Common myeloid progenitor, CD34-positive (primary cell): ENCODE results near the gene TBC1D8.

Experiments used
- CTCF ChIA-PET: fragments of 350-600 bp; sonication (Branson Sonifier 250); formaldehyde crosslinking; loops from one replicate; lab custom pipeline; 2021; ENCODE audit warnings: antibody characterized with exemption; lab: Charles Lee
- POLR2A ChIA-PET: fragments of 350-600 bp; sonication (Branson Sonifier 250); formaldehyde crosslinking; loops from one replicate; lab custom pipeline; 2021; ENCODE audit warnings: antibody characterized with exemption; lab: Charles Lee
- DNase-seq, 3 donors: peaks; one replicate each; pipeline versions ENCODE4 v3.0.0 to v3.0.0-alpha.2; 2013
- H3K27ac ChIP-seq, 2 experiments: 1 replicate in 1 of 2; 2 replicates in 1 of 2; pipeline ENCODE4 v1.7.0; 2013; ENCODE audit warnings: inconsistent platforms in 2 of 2, low read length in 2 of 2, mild to moderate bottlenecking in 2 of 2, low read depth in 1 of 2, moderate library complexity in 1 of 2; ENCODE audit not compliant: severe bottlenecking in 2 of 2, insufficient read depth in 1 of 2, poor library complexity in 1 of 2
- H3K27me3 ChIP-seq, 5 experiments: replicated peaks in 2 of 5; 1 replicate in 3 of 5; 2 replicates in 2 of 5; pipeline versions ENCODE4 v1.6.1 to v1.7.0; 2013; ENCODE audit warnings: low read length in 4 of 5, mild to moderate bottlenecking in 2 of 5, moderate library complexity in 2 of 5, inconsistent platforms in 1 of 5; ENCODE audit not compliant: insufficient read depth in 5 of 5, control insufficient read depth in 4 of 5
- H3K36me3 ChIP-seq, 4 experiments: 1 replicate in 2 of 4; 2 replicates in 2 of 4; pipeline versions ENCODE4 v1.6.1 to v1.7.0; 2013; ENCODE audit warnings: low read length in 3 of 4, control low read depth in 1 of 4, mild to moderate bottlenecking in 1 of 4; ENCODE audit not compliant: control insufficient read depth in 4 of 4, insufficient read depth in 4 of 4
- H3K4me1 ChIP-seq, 4 experiments: 1 replicate in 3 of 4; 2 replicates in 1 of 4; pipeline versions ENCODE4 v1.6.1 to v1.7.1; 2013; ENCODE audit warnings: low read length in 3 of 4, mild to moderate bottlenecking in 3 of 4, control low read depth in 1 of 4, inconsistent platforms in 1 of 4, moderate library complexity in 1 of 4; ENCODE audit not compliant: control insufficient read depth in 4 of 4, insufficient read depth in 4 of 4; ENCODE audit errors: control extremely low read depth in 1 of 4
- H3K4me3 ChIP-seq, 7 experiments: 1 replicate in 4 of 7; 2 replicates in 3 of 7; pipeline versions ENCODE4 v1.5.1 to v1.7.0; 2013; ENCODE audit warnings: mild to moderate bottlenecking in 7 of 7, low read length in 6 of 7, moderate library complexity in 6 of 7, inconsistent platforms in 2 of 7, low read depth in 2 of 7, control low read depth in 1 of 7; ENCODE audit not compliant: insufficient read depth in 4 of 7, control insufficient read depth in 1 of 7; ENCODE audit errors: extremely low read depth in 1 of 7
- H3K9me3 ChIP-seq, 5 experiments: 1 replicate in 4 of 5; 2 replicates in 1 of 5; pipeline versions ENCODE4 v1.6.1 to v1.7.1; 2013; ENCODE audit warnings: low read length in 4 of 5, mild to moderate bottlenecking in 2 of 5, inconsistent platforms in 1 of 5, low read depth in 1 of 5, moderate library complexity in 1 of 5; ENCODE audit not compliant: control insufficient read depth in 4 of 5, insufficient read depth in 2 of 5; ENCODE audit errors: control extremely low read depth in 1 of 5
- WGBS: methylation state at CpG from one replicate; pipeline ENCODE4 v1.1.5; 2013; ENCODE audit not compliant: insufficient coverage; 5-methylcytosine and 5-hydroxymethylcytosine counted together

The TBC1D8 gene

DNA sequence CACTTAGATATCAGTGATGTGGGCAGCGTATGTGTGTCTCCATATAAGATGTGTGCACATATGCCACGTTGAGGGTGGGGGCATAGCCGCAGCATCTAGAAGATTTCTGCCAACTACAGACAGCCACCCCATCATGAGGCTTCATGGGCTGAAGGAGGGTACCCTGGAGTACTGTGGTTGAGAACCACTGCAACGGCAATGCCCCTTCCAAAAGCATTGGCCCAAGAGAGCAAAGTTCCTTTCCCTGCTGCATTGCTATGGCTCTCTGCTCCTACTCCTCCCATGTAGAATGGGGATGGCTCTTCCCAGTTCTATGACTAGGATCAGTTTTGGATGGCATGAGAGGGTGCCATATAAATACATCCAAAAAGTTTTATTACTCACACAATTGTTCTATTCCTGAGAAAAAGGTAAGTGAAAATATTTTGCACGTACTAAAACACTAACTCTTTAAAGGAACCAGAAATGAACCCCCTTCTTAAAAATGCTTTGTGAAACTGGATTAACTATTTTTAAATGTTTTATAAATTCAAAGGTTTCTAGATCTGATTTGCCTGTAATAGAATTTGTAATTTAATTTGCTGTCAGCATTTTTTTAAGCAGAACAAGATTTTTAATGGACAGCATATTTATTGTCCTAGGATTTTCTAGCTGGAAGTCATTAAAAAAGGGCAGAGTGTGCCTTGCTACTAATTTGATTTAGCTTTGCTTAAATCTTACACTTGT lies 153.5 kb downstream of the TBC1D8 start:
- H3K4me3 ChIP-seq = no peak overlapping the region
- peaks cover 0 to 2% (median 0%) of the 10 kb centered on the region in 5 experiments for H3K27me3 ChIP-seq
- ChIA-PET POLR2A (no interaction called here), CTCF (no interaction called here)
- WGBS = 100% methylated on average over 3 of the region's 5 CpGs
- no peak overlapping the region for H3K27ac ChIP-seq
- H3K9me3 ChIP-seq = no peaks in the 10 kb centered on the region
- H3K36me3 ChIP-seq = no peaks in the 10 kb centered on the region
- H3K4me1 ChIP-seq = peaks cover 0 to 7% (median 5%) of the 10 kb centered on the region in 4 experiments
- no peak for DNase-seq

DNA sequence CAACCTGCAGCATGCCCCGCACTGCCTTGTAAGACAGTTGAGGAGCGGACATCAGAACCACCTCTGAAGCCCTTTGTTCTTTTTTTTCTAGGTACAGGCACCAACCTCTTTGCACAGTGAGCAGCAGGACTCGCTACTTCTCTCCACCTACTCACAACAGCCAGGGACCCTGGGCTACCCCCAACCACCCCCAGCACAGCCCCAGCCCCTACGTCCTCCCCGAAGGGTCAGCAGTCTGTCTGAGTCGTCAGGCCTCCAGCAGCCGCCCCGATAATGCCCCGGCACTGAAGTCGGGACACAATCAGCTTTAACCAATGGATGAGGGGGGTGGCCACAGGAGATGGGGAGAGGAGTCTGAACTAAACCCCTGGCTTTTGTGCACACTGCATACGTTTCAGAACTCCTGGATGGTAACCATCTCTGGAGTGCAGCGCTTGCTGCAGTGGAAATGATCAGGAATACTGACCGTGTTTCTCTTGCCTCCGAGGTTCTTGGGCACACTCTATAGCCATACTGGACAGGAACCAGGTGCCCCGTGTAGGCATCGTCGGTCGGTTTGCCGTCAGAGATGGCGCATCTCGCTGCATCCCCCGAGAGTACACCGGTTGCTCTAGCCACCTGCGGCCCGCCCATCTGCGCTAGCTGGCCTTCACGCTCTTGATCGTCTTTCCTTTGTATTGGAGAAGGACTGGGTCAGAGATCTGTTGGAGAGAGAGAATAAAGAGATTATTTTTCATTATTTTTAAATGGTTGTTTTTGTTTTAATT lies 155.7 kb downstream of the TBC1D8 start:
- Histone ChIP-seq H3K27ac (no peak overlapping the region), H3K27me3 (peaks cover 0 to 2% (median 0%) of the 10 kb centered on the region in 5 experiments), H3K36me3 (no peaks in the 10 kb centered on the region), H3K9me3 (no peaks in the 10 kb centered on the region), H3K4me1 (no peaks in the 10 kb centered on the region), H3K4me3 (no peak overlapping the region)
- 98% methylated on average over 18 of the region's 28 CpGs for WGBS
- POLR2A ChIA-PET = no interaction called here
- CTCF ChIA-PET = no interaction called here
- no peak for DNase-seq

GRCh38 chr2:100993294-100993693 lies 157.9 kb downstream of the TBC1D8 start:
- no peaks in the 10 kb centered on the region for H3K4me1 ChIP-seq
- no peaks in the 10 kb centered on the region for H3K27me3 ChIP-seq
- H3K9me3 ChIP-seq = no peaks in the 10 kb centered on the region
- CTCF ChIA-PET = no interaction called here
- DNase-seq = no peak
- 90% methylated on average over 13 of the region's 17 CpGs for WGBS
- no peak overlapping the region for H3K27ac ChIP-seq
- H3K36me3 ChIP-seq = no peaks in the 10 kb centered on the region
- POLR2A ChIA-PET = no interaction called here
- H3K4me3 ChIP-seq = no peak overlapping the region

DNA sequence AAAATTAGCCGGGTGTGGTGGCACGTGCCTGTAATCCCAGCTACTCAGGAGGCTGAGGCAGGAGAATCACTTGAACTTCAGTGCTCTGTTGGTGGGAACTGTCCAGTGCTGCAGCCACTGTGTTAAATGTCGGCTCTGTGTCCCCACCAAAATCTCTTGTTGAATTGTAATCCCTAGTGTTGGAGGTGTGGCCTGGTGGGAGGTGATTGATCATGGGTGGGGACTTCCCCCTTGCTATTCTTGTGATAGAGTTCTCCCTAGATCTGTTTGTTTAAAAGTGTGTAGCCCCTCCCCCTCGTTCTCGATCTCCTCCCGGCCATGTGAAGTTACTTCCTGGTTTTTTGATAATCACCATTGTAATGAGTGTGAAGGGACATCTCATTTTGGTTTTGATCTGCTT lies 158.9 kb downstream of the TBC1D8 start:
- no peaks in the 10 kb centered on the region for H3K4me1 ChIP-seq
- POLR2A ChIA-PET = no interaction called here
- 90% methylated on average over 5 of the region's 6 CpGs for WGBS
- no peaks in the 10 kb centered on the region for H3K27me3 ChIP-seq
- no peaks in the 10 kb centered on the region for H3K9me3 ChIP-seq
- CTCF ChIA-PET = no interaction called here
- no peak overlapping the region for H3K4me3 ChIP-seq
- peak in 1 of 3 donors; percentile 13 for DNase-seq
- no peak overlapping the region for H3K27ac ChIP-seq
- no peaks in the 10 kb centered on the region for H3K36me3 ChIP-seq

GRCh38 chr2:100991404-100991773 lies 159.8 kb downstream of the TBC1D8 start:
- WGBS = 96% methylated on average over 4 of the region's 5 CpGs
- Histone ChIP-seq H3K4me1 (no peaks in the 10 kb centered on the region), H3K27me3 (no peaks in the 10 kb centered on the region), H3K4me3 (no peak overlapping the region), H3K9me3 (no peaks in the 10 kb centered on the region), H3K36me3 (no peaks in the 10 kb centered on the region), H3K27ac (no peak overlapping the region)
- no peak for DNase-seq
- ChIA-PET CTCF (interaction anchor here (0.7 to 1.2 kb wide), 2 partner anchors 9 to 14 kb away, joined by 3 to 5 read pairs; no protein-coding TSS in a partner anchor), POLR2A (no interaction called here)

DNA sequence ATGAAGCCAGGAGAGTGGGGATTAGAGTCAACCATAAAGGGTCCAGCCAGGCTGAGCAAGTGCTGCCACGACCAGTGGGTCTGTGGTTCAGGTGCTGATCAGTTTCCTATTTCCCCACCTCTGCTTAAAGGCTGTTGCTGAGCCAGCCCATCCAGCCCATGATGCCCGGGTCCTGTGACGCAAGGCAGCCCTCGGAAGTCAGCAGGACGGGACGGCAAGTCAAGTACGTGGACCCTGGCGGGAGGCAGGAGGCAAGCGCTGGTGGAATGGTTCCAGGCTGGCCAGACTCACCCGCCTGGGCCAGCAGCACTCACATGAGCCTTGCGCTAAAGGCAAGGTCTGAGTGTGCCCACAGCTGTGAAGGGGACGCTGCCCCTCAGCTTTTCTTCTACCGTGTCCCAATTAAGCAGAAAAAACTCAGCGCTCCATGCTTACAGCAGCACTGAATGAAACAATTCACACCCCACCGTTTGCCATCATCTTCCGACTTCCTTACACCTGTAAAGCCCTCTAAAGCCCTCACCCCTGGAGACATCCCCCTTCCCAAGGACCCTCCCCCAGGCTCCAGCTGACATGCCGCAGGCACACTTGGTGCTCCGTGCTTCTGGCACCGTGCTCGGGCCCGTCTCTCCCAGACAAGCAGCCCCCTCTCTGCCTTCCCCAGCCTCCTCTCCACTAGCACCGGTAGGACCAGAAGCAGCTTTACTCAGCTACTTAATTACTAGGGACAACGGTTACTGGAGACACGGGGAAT lies 160.4 kb downstream of the TBC1D8 start:
- no peak for DNase-seq
- Histone ChIP-seq H3K36me3 (no peaks in the 10 kb centered on the region), H3K4me3 (no peak overlapping the region), H3K27ac (no peak overlapping the region), H3K9me3 (no peaks in the 10 kb centered on the region), H3K27me3 (no peaks in the 10 kb centered on the region), H3K4me1 (no peaks in the 10 kb centered on the region)
- CTCF ChIA-PET = interaction anchor here (0.7 to 1.2 kb wide), 2 partner anchors 8 to 13 kb away, joined by 3 to 5 read pairs; no protein-coding TSS in a partner anchor
- POLR2A ChIA-PET = no interaction called here
- WGBS = 93% methylated on average over 18 of the region's 24 CpGs
